Endothelial cell of umbilical vein (primary cell): ENCODE results near the gene DYNC2H1. TPM values are rescaled to one million over a fixed set of nuclear protein-coding genes. Genes with fewer than 3 reads are reported as not detected.

Experiments
- BruUV-seq: library from RNA; stranded (reverse); fragments of 400-500 nt; replicated peaks from 2 replicates; lab custom pipeline; 2021; lab: Mats Ljungman, UMichigan
- CTCF ChIA-PET: fragments of 300-600, 350-600 bp; sonication (Branson Sonifier 250); formaldehyde crosslinking; loops from one replicate; lab custom pipeline; 2021; ENCODE audit warnings: antibody characterized with exemption, inconsistent platforms; lab: Charles Lee
- POLR2A ChIA-PET: fragments of 300-600, 350-600 bp; sonication (Branson Sonifier 250); formaldehyde crosslinking; loops from one replicate; lab custom pipeline; 2021; ENCODE audit warnings: antibody characterized with exemption, inconsistent platforms; lab: Charles Lee
- DNase-seq: peaks from one replicate; pipeline ENCODE4 v3.0.0-alpha.2; 2011; ENCODE audit warnings: low read depth, low spot score
- FAIRE-seq: peaks from 2 replicates; lab custom pipeline; 2011; peaks lifted over from hg19 to GRCh38; lab: Jason Lieb, UNC
- H2AFZ ChIP-seq: 2 replicates; pipeline ENCODE4 v1.6.0; 2012; ENCODE audit warnings: low read depth, low read length, control low read depth, inconsistent platforms
- H3K27ac ChIP-seq: 2 replicates; pipeline ENCODE4 v1.5.1; 2011; ENCODE audit warnings: low read depth, mild to moderate bottlenecking, control low read depth, low read length, moderate library complexity; ENCODE audit not compliant: insufficient read depth
- H3K27me3 ChIP-seq, 2 experiments: 2 replicates each; pipeline versions ENCODE4 v1.6.0 to v1.6.1; 2011; ENCODE audit warnings: low read length in 2 of 2, mixed read lengths in 1 of 2; ENCODE audit not compliant: control insufficient read depth in 2 of 2, insufficient read depth in 2 of 2
- H3K36me3 ChIP-seq, 2 experiments: 2 replicates in 1 of 2; 3 replicates in 1 of 2; pipeline ENCODE4 v1.5.1; 2011; ENCODE audit warnings: low read length in 2 of 2, mild to moderate bottlenecking in 1 of 2, moderate library complexity in 1 of 2; ENCODE audit not compliant: control insufficient read depth in 2 of 2, insufficient read depth in 2 of 2; ENCODE audit errors: extremely low read depth in 1 of 2
- H3K4me1 ChIP-seq: 3 replicates; pipeline ENCODE4 v1.5.1; 2011; ENCODE audit warnings: mild to moderate bottlenecking, low read length; ENCODE audit not compliant: control insufficient read depth, insufficient read depth; ENCODE audit errors: extremely low read depth
- H3K4me2 ChIP-seq: 2 replicates; pipeline ENCODE4 v1.6.1; 2011; ENCODE audit warnings: low read length, control low read depth, mixed read lengths; ENCODE audit not compliant: insufficient read depth
- H3K4me3 ChIP-seq, 3 experiments: fragments of 200-600 bp in 1 of 3; sonication (generic), shearing (Covaris generic) in 1 of 3; replicated peaks in 1 of 3; 2 replicates each; pipeline ENCODE4 v1.5.1; 2011 to 2016; ENCODE audit warnings: control low read depth in 3 of 3, low read length in 3 of 3, mild to moderate bottlenecking in 2 of 3, inconsistent platforms in 1 of 3, low read depth in 1 of 3, moderate library complexity in 1 of 3; ENCODE audit not compliant: insufficient read depth in 1 of 3
- H3K79me2 ChIP-seq: 2 replicates; pipeline ENCODE4 v1.6.0; 2012; ENCODE audit warnings: low read length, inconsistent platforms; ENCODE audit not compliant: control insufficient read depth, insufficient read depth
- H3K9ac ChIP-seq: replicated peaks from 2 replicates; pipeline ENCODE3; 2011; ENCODE audit warnings: low read length, control low read depth; ENCODE audit not compliant: insufficient read depth; ENCODE audit errors: extremely low read depth
- H3K9me1 ChIP-seq: replicated peaks from 3 replicates; pipeline ENCODE4 v1.6.0; 2011; ENCODE audit warnings: mild to moderate bottlenecking, low read length; ENCODE audit not compliant: control insufficient read depth, insufficient read depth; ENCODE audit errors: extremely low read depth
- H3K9me3 ChIP-seq: replicated peaks from 2 replicates; pipeline ENCODE4 v1.5.1; 2012; ENCODE audit warnings: low read length, inconsistent platforms; ENCODE audit not compliant: control insufficient read depth, insufficient read depth
- H4K20me1 ChIP-seq: replicated peaks from 2 replicates; pipeline ENCODE3; 2011; ENCODE audit warnings: mild to moderate bottlenecking, low read length; ENCODE audit not compliant: control insufficient read depth, insufficient read depth; ENCODE audit errors: extremely low read depth
- CTCF ChIP-seq, 2 donors: IDR thresholded peaks; 1 replicate in 1 of 2; 2 replicates in 1 of 2; pipeline ENCODE4 v1.5.1; 2011; ENCODE audit warnings: low read length in 2 of 2, mild to moderate bottlenecking in 2 of 2, moderate library complexity in 2 of 2, control low read depth in 1 of 2, inconsistent platforms in 1 of 2, low read depth in 1 of 2; ENCODE audit not compliant: insufficient read depth in 1 of 2; ENCODE audit errors: extremely low read depth in 1 of 2
- EZH2 ChIP-seq: IDR thresholded peaks from 2 replicates; pipeline ENCODE4 v1.6.1; 2012; ENCODE audit warnings: borderline replicate concordance, low read depth, mild to moderate bottlenecking, moderate library complexity, low read length, inconsistent platforms; ENCODE audit not compliant: severe bottlenecking
- FOS ChIP-seq: IDR thresholded peaks from 2 replicates; pipeline ENCODE4 v1.6.1; 2011; ENCODE audit warnings: mild to moderate bottlenecking, low read length, moderate library complexity, borderline replicate concordance; ENCODE audit not compliant: insufficient read depth
- GATA2 ChIP-seq: IDR thresholded peaks from 2 replicates; pipeline ENCODE4 v1.7.0; 2011; ENCODE audit warnings: low read depth, mild to moderate bottlenecking, moderate library complexity, mixed read lengths, low read length; ENCODE audit not compliant: insufficient read length, insufficient read depth
- JUN ChIP-seq: IDR thresholded peaks from 2 replicates; pipeline ENCODE4 v1.6.1; 2011; ENCODE audit warnings: borderline replicate concordance, low read depth; ENCODE audit not compliant: insufficient read length, insufficient read depth
- MAX ChIP-seq: IDR thresholded peaks from 2 replicates; pipeline ENCODE4 v1.6.1; 2011; ENCODE audit not compliant: insufficient read depth, insufficient read length
- MYC ChIP-seq: IDR thresholded peaks from one replicate; pipeline ENCODE4 v1.6.1; 2011; ENCODE audit warnings: mild to moderate bottlenecking, low read depth, low read length
- POLR2A ChIP-seq: IDR thresholded peaks from 2 replicates; pipeline ENCODE4 v1.6.1; 2012; ENCODE audit warnings: low read depth, mild to moderate bottlenecking, control low read depth, low read length
- POLR2AphosphoS5 ChIP-seq: IDR thresholded peaks from 2 replicates; pipeline ENCODE4 v1.6.1; 2012; ENCODE audit warnings: low read depth, mild to moderate bottlenecking, control low read depth, low read length, moderate library complexity; ENCODE audit not compliant: insufficient read depth
- dilution Hi-C: fragments of 300-500 bp; cut with MboI; formaldehyde crosslinking; loops from one replicate; pipeline ENCODE4 v1.15.0; 2019; ENCODE audit warnings: low sequenced_read_pairs; ENCODE audit not compliant: extremely low pct_ligation_motif_present
- intact Hi-C: fragments of 100-400 bp; cut with micrococcal nuclease; formaldehyde crosslinking; loops from one replicate; pipeline ENCODE4 v1.10.0; 2022
- polyA plus RNA-seq, 4 experiments: library from polyadenylated mRNA; depleted of rRNA in 3 of 4; stranded (reverse) in 3 of 4; unstranded in 1 of 4; fragments of >200 nt; gene quantifications; 2 replicates each; pipeline versions ENCODE4 v1.2.1 to v1.2.3, GENCODE V29; 2011 to 2012; ENCODE audit warnings: missing spikeins in 1 of 4
- total RNA-seq: library from RNA; stranded (reverse); gene quantifications from 2 replicates; pipeline ENCODE4 v1.2.3, GENCODE V29; 2021

DYNC2H1 gene
- total and polyA plus RNA-seq, 2 donors (not counting 3 experiments of a cell fraction or from before 2014, with no cell fraction given), result 1.9 to 4.2 TPM

- Histone ChIP-seq H3K36me3 (no peaks in the 10 kb centered on the region), H3K4me3 (no peak overlapping the region), H3K27ac (no peak overlapping the region), H3K4me2 (no peak overlapping the region), H3K27me3 (no peaks in the 10 kb centered on the region), H3K79me2 (no peaks in the 10 kb centered on the region), H3K9me3 (no peaks in the 10 kb centered on the region), H4K20me1 (no peaks in the 10 kb centered on the region), H3K9me1 (no peaks in the 10 kb centered on the region), H2AFZ (no peak overlapping the region), H3K9ac (no peak overlapping the region), H3K4me1 (no peaks in the 10 kb centered on the region)
- FAIRE-seq (no peak), DNase-seq (no peak)
- dilution Hi-C loops, result no loop called here
- no peak for TF ChIP-seq CTCF (IDR thresholded peaks at IDR 0.05; ENCODE audit: extremely low read depth in 1 of 2, insufficient read depth in 1 of 2, low read depth in 1 of 2, low read length in 2 of 2)
- TF ChIP-seq MYC, result no peak
- TF ChIP-seq FOS, result no peak
- TF ChIP-seq GATA2, result no peak
- no peak for TF ChIP-seq POLR2AphosphoS5
- TF ChIP-seq MAX, result no peak
- TF ChIP-seq EZH2, result no peak
- TF ChIP-seq POLR2A, result no peak
- no peak for TF ChIP-seq JUN
- intact Hi-C loops, result no loop called here
- ChIA-PET POLR2A (no interaction called here), CTCF (no interaction called here)
- BruUV-seq, result no TSS peak
Measured at GRCh38 chr11:103406357-103406756, 297.1 kb downstream of the DYNC2H1 start.
